K562 (cell line): ENCODE results near the gene HEXIM2.

ENCODE experiments used
- ERF ChIP-seq: fragments of 450-650 bp; formaldehyde crosslinking; IDR thresholded peaks from 2 replicates; pipeline ENCODE4 v1.4.0; 2020; ENCODE audit warnings: mild to moderate bottlenecking, mixed read lengths
- JUN ChIP-seq, 2 experiments: sonication (generic) in 1 of 2; formaldehyde crosslinking in 1 of 2; IDR thresholded peaks; 2 replicates each; pipeline versions ENCODE4 v1.6.1 to v1.8.0; 2012 to 2022; ENCODE audit warnings: borderline replicate concordance in 2 of 2, mild to moderate bottlenecking in 2 of 2, improper control_type of control experiment in 1 of 2, low read depth in 1 of 2, low read length in 1 of 2, missing genetic modification reagents in 1 of 2
- JUNB ChIP-seq: fragments of 450-650 bp; formaldehyde crosslinking; conservative IDR thresholded peaks from 2 replicates; pipeline ENCODE4 v1.4.0; 2020; ENCODE audit warnings: mild to moderate bottlenecking
- KDM1A ChIP-seq, 2 experiments: fragments of 450-650 bp; IDR thresholded peaks; 2 replicates each; pipeline ENCODE4 v1.6.1; 2016; ENCODE audit warnings: mild to moderate bottlenecking in 2 of 2
- MAX ChIP-seq: sonication (generic); formaldehyde crosslinking; IDR thresholded peaks from 2 replicates; pipeline ENCODE4 v1.9.0; 2022; ENCODE audit warnings: mild to moderate bottlenecking, missing genetic modification reagents
- POLR2G ChIP-seq: fragments of 200-400 bp; formaldehyde crosslinking; IDR thresholded peaks from 2 replicates; pipeline ENCODE4 v1.6.1; 2017; ENCODE audit warnings: low read depth, mild to moderate bottlenecking, antibody characterized with exemption, low read length, moderate library complexity
- SMARCB1 ChIP-seq: IDR thresholded peaks from 2 replicates; pipeline ENCODE4 v1.6.1; 2011; ENCODE audit warnings: improper control_type of control experiment, low read depth; ENCODE audit not compliant: insufficient read length
- TCF7L2 ChIP-seq: fragments of 150-350 bp; IDR thresholded peaks from 2 replicates; pipeline ENCODE4 v1.6.1; 2016; ENCODE audit warnings: low read depth, mild to moderate bottlenecking, low read length, moderate library complexity
- ZNF197 ChIP-seq: fragments of 200-800 bp; sonication (Bioruptor generic); IDR thresholded peaks from 2 replicates; pipeline ENCODE4 v1.6.1; 2016; ENCODE audit warnings: low read depth, missing genetic modification characterization, missing compliant biosample characterization
- TF ChIP-seq, protein P1 (sequence below), 3 experiments: IDR thresholded peaks in 2 of 3; conservative IDR thresholded peaks in 1 of 3; 2 replicates each; pipeline ENCODE4 v1.5.1; 2011 to 2012; ENCODE audit warnings: low read length in 3 of 3, mild to moderate bottlenecking in 3 of 3, control low read depth in 2 of 3, improper control_type of control experiment in 1 of 3, inconsistent platforms in 1 of 3, low read depth in 1 of 3, mixed read lengths in 1 of 3, moderate library complexity in 1 of 3; ENCODE audit not compliant: insufficient read depth in 2 of 3
- TF ChIP-seq, protein P2 (sequence below): IDR thresholded peaks from 2 replicates; pipeline ENCODE4 v1.6.1; 2016; ENCODE audit warnings: missing genetic modification characterization, missing compliant biosample characterization
- TF ChIP-seq, protein P3 (sequence below): fragments of 200-800 bp; sonication (Bioruptor generic); IDR thresholded peaks from 2 replicates; pipeline ENCODE4 v1.6.1; 2017; ENCODE audit warnings: missing genetic modification characterization, missing compliant biosample characterization

DNA sequence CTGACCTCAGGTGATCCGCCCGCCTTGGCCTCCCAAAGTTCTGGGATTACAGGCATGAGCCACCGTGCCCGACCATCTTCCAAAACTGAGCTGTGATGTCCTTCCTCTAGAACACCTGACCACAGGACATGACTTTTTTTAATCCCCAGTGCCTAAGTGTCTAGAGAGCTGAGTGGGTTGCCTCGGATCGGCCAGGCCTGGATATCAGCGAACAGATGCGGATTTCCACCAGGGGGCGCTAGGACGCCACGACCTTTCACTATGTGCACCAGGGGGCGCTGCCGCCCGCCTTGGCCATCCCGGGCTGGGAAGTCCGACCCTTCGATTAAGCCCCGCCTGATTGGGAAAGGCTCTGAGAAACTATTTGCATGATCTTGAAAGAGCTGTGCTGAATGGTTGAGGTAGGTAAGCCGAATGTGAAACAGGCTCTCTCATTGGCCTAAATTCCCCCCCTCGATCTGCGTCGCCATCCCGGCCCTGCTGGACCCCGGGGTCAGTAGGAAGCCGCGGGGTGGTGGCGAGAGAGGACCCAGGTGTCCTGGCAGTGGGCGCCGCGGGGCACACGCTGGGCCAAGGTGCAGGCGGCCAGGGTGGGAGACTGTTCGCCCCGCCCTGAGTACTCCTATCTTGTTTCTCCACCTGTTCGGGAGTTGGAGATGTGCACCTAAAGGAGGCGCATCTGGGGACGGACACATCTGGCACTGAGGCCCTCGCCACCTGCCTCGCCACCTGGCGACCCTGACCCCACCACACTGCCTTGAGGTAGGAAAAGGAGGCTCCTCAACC is 26.3 kb upstream of the HEXIM2 start, which contains the start of gene ACBD4:
- TF ChIP-seq JUNB (CRISPR knock-in tag) (no peak), SMARCB1 (no peak), KDM1A (IDR thresholded peaks at IDR 0.05) (no peak), JUN (IDR thresholded peaks at IDR 0.05; ENCODE audit: borderline replicate concordance, low read depth, low read length) (peak; percentile 69; the same call in 1 of the 2 replicates), JUN (CRISPR knock-in tag; IDR thresholded peaks at IDR 0.05; ENCODE audit: borderline replicate concordance) (no peak; the same call in 1 of the 2 replicates), ZNF197 (no peak), TCF7L2 (no peak), POLR2G (peak; percentile 71), ERF (CRISPR knock-in tag) (no peak), MAX (CRISPR knock-in tag) (peak; percentile 58)
- TF ChIP-seq, protein P1, sequence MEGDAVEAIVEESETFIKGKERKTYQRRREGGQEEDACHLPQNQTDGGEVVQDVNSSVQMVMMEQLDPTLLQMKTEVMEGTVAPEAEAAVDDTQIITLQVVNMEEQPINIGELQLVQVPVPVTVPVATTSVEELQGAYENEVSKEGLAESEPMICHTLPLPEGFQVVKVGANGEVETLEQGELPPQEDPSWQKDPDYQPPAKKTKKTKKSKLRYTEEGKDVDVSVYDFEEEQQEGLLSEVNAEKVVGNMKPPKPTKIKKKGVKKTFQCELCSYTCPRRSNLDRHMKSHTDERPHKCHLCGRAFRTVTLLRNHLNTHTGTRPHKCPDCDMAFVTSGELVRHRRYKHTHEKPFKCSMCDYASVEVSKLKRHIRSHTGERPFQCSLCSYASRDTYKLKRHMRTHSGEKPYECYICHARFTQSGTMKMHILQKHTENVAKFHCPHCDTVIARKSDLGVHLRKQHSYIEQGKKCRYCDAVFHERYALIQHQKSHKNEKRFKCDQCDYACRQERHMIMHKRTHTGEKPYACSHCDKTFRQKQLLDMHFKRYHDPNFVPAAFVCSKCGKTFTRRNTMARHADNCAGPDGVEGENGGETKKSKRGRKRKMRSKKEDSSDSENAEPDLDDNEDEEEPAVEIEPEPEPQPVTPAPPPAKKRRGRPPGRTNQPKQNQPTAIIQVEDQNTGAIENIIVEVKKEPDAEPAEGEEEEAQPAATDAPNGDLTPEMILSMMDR (IDR thresholded peaks at IDR 0.05 in 2 of 3, conservative IDR thresholded peaks at IDR 0.05 in 1 of 3; ENCODE audit: insufficient read depth in 2 of 3, low read depth in 1 of 3, low read length in 3 of 3), result peak; percentile 100
- TF ChIP-seq, protein P2, sequence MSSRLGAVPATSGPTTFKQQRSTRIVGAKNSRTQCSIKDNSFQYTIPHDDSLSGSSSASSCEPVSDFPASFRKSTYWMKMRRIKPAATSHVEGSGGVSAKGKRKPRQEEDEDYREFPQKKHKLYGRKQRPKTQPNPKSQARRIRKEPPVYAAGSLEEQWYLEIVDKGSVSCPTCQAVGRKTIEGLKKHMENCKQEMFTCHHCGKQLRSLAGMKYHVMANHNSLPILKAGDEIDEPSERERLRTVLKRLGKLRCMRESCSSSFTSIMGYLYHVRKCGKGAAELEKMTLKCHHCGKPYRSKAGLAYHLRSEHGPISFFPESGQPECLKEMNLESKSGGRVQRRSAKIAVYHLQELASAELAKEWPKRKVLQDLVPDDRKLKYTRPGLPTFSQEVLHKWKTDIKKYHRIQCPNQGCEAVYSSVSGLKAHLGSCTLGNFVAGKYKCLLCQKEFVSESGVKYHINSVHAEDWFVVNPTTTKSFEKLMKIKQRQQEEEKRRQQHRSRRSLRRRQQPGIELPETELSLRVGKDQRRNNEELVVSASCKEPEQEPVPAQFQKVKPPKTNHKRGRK (tag), result no peak
- TF ChIP-seq, protein P3, sequence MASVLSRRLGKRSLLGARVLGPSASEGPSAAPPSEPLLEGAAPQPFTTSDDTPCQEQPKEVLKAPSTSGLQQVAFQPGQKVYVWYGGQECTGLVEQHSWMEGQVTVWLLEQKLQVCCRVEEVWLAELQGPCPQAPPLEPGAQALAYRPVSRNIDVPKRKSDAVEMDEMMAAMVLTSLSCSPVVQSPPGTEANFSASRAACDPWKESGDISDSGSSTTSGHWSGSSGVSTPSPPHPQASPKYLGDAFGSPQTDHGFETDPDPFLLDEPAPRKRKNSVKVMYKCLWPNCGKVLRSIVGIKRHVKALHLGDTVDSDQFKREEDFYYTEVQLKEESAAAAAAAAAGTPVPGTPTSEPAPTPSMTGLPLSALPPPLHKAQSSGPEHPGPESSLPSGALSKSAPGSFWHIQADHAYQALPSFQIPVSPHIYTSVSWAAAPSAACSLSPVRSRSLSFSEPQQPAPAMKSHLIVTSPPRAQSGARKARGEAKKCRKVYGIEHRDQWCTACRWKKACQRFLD, result no peak
